ENCODE data around the gene DEFB108B.
"Not testable (repeated sequence)": the region's sequence is repeated elsewhere in the genome, so short reads cannot be mapped to it uniquely, and the experiment has no call there.

Gene DEFB108B

GRCh38 chr11:71832811-71833210, at the start of gene DEFB108B:
DEFB108B (plus strand) TSS chr11:71833200; CDS start chr11:71833200, 0 bp downstream.
- DNase-seq (ENCODE audit: low read depth), result not testable (repeated sequence)

GRCh38 chr11:71786114-71786847, 46.7 kb upstream of the DEFB108B start:
- DNase-seq (ENCODE audit: low read depth), result peak; percentile 36

GRCh38 chr11:71786848-71787097, 46.2 kb upstream of the DEFB108B start:
- not testable (repeated sequence) for DNase-seq (ENCODE audit: low read depth)

GRCh38 chr11:71787098-71787823, 45.7 kb upstream of the DEFB108B start:
- DNase-seq (ENCODE audit: low read depth), result peak; percentile 98

- DNase-seq (ENCODE audit: low read depth), result not testable (repeated sequence)
Measured at GRCh38 chr11:71787824-71788454, 45.1 kb upstream of the DEFB108B start.

GRCh38 chr11:71789444-71790196, 43.4 kb upstream of the DEFB108B start:
- DNase-seq (ENCODE audit: low read depth), result not testable (repeated sequence)

GRCh38 chr11:71791111-71791510, 41.9 kb upstream of the DEFB108B start:
- DNase-seq (ENCODE audit: low read depth), result not testable (repeated sequence)

- DNase-seq (ENCODE audit: low read depth), result not testable (repeated sequence)
Measured at GRCh38 chr11:71792621-71793235, 40.3 kb upstream of the DEFB108B start.

- DNase-seq (ENCODE audit: low read depth), result peak; percentile 53
Measured at GRCh38 chr11:71794386-71795040, 38.5 kb upstream of the DEFB108B start.

- not testable (repeated sequence) for DNase-seq (ENCODE audit: low read depth)
Measured at GRCh38 chr11:71795236-71795635, 37.8 kb upstream of the DEFB108B start.

- DNase-seq (ENCODE audit: low read depth), result not testable (repeated sequence)
Measured at GRCh38 chr11:71796016-71796415, 37.0 kb upstream of the DEFB108B start.

GRCh38 chr11:71796781-71797180, 36.2 kb upstream of the DEFB108B start:
- not testable (repeated sequence) for DNase-seq (ENCODE audit: low read depth)

- not testable (repeated sequence) for DNase-seq (ENCODE audit: low read depth)
Measured at GRCh38 chr11:71799556-71800128, 33.4 kb upstream of the DEFB108B start.

GRCh38 chr11:71800335-71800953, 32.6 kb upstream of the DEFB108B start:
- not testable (repeated sequence) for DNase-seq (ENCODE audit: low read depth)

GRCh38 chr11:71801026-71801425, 32.0 kb upstream of the DEFB108B start:
- not testable (repeated sequence) for DNase-seq (ENCODE audit: low read depth)

- DNase-seq (ENCODE audit: low read depth), result not testable (repeated sequence)
Measured at GRCh38 chr11:71802874-71803273, 30.1 kb upstream of the DEFB108B start.

- not testable (repeated sequence) for DNase-seq (ENCODE audit: low read depth)
Measured at GRCh38 chr11:71804158-71804947, 28.6 kb upstream of the DEFB108B start.

- not testable (repeated sequence) for DNase-seq (ENCODE audit: low read depth)
Measured at GRCh38 chr11:71812529-71812928, 20.5 kb upstream of the DEFB108B start.

All from GM04504 (cell line).